ENCODE results near the gene RIC3.

Gene RIC3, protein sequence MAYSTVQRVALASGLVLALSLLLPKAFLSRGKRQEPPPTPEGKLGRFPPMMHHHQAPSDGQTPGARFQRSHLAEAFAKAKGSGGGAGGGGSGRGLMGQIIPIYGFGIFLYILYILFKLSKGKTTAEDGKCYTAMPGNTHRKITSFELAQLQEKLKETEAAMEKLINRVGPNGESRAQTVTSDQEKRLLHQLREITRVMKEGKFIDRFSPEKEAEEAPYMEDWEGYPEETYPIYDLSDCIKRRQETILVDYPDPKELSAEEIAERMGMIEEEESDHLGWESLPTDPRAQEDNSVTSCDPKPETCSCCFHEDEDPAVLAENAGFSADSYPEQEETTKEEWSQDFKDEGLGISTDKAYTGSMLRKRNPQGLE

DNA sequence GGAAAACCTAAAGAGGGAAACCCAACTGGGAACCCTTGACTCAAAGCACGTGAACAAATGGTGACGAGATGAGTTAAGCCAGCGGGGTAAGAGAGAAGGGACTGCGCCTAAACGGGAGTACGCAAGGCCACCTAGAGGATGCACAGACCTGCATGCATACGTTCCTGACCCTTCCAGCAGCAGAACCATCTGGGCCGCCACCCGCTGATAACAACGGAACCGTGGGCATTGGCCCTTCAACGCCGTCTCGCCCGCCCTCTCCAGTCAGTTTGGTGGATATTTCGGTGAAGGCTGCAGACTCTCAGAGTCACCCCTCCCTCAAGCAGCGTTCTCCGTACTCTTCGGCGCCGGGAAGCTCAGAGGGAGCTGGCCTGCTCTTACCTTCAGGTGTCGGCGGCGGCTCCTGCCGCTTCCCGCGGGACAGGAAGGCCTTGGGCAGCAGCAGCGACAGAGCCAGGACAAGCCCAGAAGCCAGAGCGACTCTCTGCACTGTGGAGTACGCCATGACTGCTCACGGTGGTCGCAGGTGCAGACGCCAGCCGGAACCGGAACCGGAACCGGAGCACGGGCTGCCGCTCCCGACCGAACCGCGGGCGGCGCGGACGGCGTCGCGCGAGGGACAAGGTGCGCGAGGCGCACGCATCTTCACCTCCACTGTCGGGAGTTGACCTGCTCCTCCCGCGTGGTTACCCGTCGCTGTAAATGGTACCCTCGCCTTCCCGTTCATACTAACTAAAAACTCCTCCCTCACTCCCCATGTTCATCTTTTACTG, at the start of gene RIC3:
RIC3 (minus strand) TSS at position 541 of the 773 bp plus-strand sequence; CDS start at position 505, 36 bp downstream.
- Mint-ChIP-seq H3K36me3 (ENCODE audit: low read depth) (peaks cover 25% of the 10 kb centered on the region), H3K27me3 (peaks cover 61% of the 10 kb centered on the region), H3K4me1 (ENCODE audit: low read depth) (peaks cover 32% of the 10 kb centered on the region), H3K9me3 (no peaks in the 10 kb centered on the region), H3K4me3 (peak within 1 kb of the TSS; percentile 88), H3K27ac (peak within 1 kb of the TSS; percentile 46)

DNA sequence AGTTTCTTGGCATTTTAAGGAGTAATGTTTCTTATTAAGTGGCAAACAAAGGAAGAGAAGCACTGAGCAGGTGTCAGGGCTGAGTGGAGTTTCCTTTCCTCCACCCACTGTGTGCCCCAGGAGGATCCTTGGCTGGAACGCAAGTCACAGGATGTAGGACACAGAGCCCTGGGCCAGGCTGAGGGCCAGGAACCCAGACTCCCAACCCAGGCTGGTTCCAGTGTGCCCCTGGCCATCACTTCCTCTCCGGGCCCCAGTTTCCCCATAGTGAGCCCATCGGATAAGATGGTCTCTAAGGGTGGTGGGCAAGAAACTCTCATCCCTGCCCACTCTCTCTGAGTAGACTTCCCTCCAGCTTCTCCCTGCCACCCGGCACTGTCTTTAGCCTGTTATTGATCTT, 49.6 kb upstream of the RIC3 start:
- Mint-ChIP-seq H3K27me3 (no peaks in the 10 kb centered on the region), H3K4me1 (ENCODE audit: low read depth) (no peaks in the 10 kb centered on the region), H3K36me3 (ENCODE audit: low read depth) (no peaks in the 10 kb centered on the region), H3K4me3 (no peak overlapping the region), H3K27ac (no peak overlapping the region), H3K9me3 (no peaks in the 10 kb centered on the region)

DNA sequence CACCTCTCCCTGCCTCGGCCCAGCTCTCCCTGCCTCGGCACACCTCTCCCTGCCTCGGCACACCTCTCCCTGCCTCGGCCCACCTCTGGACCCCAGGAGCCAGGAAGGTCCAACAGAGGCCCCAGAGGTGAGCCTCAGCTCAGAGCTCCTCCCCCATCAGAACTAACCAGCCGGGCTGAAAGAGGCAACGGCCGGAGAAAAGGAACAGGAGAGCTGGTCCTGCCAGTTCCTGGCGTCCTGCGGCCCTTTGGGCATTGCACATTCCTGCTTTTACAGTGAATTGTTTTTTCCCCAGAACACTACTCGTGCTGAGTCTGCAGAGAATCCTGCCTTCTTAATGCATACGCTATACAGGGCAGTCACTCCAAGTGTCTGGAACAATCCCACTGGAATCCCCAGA, 49.1 kb upstream of the RIC3 start:
- no peaks in the 10 kb centered on the region for H3K9me3 Mint-ChIP-seq
- H3K4me1 Mint-ChIP-seq (ENCODE audit: low read depth) = no peaks in the 10 kb centered on the region
- no peaks in the 10 kb centered on the region for H3K36me3 Mint-ChIP-seq (ENCODE audit: low read depth)
- H3K4me3 Mint-ChIP-seq = no peak overlapping the region
- no peak overlapping the region for H3K27ac Mint-ChIP-seq
- H3K27me3 Mint-ChIP-seq = no peaks in the 10 kb centered on the region

DNA sequence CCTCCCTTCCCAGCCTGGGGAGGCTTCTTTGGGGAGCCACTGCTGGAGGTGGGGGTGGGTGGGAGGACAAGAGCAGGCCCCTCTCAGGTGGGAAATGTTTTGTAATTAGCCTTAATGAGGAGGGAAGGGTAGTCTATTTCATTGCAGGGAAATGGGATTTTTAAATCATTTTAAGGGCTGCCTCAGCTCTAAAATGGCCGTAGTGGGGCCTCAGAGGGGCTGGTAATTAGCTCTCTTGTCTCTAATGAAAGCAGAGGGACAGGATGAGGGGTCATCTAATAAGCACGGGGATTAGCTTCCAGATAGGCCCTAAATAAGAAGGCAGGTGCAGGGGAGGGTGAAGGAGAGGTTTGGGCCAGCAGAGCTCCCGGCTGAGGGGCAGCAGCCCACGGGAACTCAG, 48.3 kb upstream of the RIC3 start:
- Mint-ChIP-seq H3K4me1 (ENCODE audit: low read depth) (no peaks in the 10 kb centered on the region), H3K4me3 (no peak overlapping the region), H3K27ac (no peak overlapping the region), H3K27me3 (no peaks in the 10 kb centered on the region), H3K9me3 (no peaks in the 10 kb centered on the region), H3K36me3 (ENCODE audit: low read depth) (no peaks in the 10 kb centered on the region)

DNA sequence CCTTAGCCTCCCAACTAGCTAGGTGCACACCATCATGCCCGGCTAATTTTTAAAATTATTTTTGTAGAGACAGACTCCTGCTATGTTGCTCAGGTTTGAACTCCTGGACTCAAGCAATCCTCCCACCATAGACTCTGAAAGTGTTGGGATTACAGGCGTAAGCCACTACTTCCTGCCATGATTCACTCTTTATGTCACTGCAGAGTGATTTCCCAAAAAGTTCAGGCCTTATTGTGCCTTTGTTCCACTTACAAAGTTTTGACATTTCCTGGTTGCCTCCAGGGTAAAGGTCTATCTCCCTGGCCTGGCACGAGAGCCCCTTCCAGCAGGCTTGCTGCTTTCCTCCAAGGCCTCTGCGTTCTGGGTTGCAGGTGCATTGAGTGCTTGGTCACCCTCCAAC, 44.6 kb upstream of the RIC3 start:
- Mint-ChIP-seq H3K4me1 (ENCODE audit: low read depth) (no peaks in the 10 kb centered on the region), H3K4me3 (no peak overlapping the region), H3K36me3 (ENCODE audit: low read depth) (no peaks in the 10 kb centered on the region), H3K27me3 (no peaks in the 10 kb centered on the region), H3K9me3 (no peaks in the 10 kb centered on the region), H3K27ac (no peak overlapping the region)

DNA sequence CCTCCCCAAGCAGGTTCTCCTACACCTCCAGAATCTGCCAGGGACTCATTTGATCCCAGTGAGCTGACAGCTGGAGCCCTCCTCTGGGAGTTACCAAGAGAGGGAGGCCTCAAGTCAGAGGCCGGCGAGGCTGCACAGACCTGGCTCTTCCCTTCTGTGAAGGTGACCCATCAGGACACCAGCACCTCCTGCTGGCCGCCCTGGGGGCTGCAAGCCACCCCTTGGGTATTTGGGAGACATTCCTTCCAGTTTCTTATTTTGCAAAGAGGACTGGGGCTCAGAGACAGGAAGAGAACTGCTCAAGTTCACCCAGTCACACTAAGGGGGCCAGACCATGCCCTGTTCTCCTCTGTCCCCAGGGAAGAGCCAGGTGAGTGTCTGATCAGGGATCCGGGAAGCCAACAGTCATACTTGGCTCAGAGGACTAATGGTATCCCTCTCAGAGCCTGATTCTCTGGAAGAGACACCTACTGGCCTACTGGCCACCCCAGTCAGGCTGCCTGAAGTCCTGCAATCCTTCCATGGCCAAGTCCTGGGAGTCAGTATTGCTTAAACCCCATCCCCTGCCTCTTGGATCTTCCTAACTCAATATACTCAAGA, 40.5 kb upstream of the RIC3 start:
- no peak overlapping the region for H3K4me3 Mint-ChIP-seq
- H3K36me3 Mint-ChIP-seq (ENCODE audit: low read depth) = no peaks in the 10 kb centered on the region
- peaks cover 32% of the 10 kb centered on the region for H3K27me3 Mint-ChIP-seq
- H3K4me1 Mint-ChIP-seq (ENCODE audit: low read depth) = peaks cover 9% of the 10 kb centered on the region
- H3K27ac Mint-ChIP-seq = no peak overlapping the region
- no peaks in the 10 kb centered on the region for H3K9me3 Mint-ChIP-seq

DNA sequence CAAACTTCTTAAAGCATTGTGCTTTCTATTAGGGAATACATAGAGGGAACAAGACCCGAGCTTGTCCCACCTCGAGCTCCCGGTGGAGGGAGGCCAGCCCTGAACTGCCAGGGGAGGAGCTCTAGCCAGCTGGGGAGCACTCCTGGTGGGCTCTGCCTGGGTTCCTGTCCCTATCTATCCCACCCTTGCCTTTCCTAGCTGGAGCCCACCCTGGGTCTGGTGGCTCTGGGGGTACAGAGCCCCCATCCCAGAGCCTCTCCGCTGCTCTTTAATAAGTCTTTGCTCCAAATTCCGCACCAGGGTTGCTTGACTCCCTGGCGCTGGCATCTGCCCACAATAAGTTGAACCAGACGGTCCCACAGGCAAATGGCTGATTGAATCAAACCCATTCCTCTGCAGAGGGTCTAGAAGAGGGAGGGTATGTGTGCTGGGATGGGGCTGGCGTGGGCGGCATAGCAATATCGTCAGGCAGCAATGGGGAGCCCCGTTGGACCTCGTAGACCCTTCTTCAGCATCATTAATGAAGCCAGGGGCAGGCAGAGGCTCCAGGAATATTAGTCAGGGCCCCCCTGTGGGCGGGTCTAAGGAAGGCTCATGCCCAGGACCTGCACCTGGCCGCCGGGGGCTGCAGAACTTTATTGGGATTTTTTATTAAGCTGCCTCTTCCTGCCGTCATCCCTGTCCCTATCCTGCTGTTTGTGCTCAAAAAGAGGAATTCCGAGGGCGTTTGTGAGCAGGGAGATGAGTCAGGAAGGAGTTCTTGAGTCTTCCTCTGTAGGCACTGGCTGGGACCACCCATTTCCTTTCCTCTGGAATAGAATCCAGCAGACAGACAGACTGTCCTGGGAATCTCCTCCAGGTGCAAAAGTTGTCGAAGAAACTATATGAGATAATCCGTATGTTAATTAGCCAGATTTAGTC, 38.5 kb upstream of the RIC3 start:
- no peaks in the 10 kb centered on the region for H3K36me3 Mint-ChIP-seq (ENCODE audit: low read depth)
- H3K4me3 Mint-ChIP-seq = peak overlapping the region; percentile 35
- H3K4me1 Mint-ChIP-seq (ENCODE audit: low read depth) = peaks cover 10% of the 10 kb centered on the region
- no peaks in the 10 kb centered on the region for H3K9me3 Mint-ChIP-seq
- peaks cover 32% of the 10 kb centered on the region for H3K27me3 Mint-ChIP-seq
- no peak overlapping the region for H3K27ac Mint-ChIP-seq

DNA sequence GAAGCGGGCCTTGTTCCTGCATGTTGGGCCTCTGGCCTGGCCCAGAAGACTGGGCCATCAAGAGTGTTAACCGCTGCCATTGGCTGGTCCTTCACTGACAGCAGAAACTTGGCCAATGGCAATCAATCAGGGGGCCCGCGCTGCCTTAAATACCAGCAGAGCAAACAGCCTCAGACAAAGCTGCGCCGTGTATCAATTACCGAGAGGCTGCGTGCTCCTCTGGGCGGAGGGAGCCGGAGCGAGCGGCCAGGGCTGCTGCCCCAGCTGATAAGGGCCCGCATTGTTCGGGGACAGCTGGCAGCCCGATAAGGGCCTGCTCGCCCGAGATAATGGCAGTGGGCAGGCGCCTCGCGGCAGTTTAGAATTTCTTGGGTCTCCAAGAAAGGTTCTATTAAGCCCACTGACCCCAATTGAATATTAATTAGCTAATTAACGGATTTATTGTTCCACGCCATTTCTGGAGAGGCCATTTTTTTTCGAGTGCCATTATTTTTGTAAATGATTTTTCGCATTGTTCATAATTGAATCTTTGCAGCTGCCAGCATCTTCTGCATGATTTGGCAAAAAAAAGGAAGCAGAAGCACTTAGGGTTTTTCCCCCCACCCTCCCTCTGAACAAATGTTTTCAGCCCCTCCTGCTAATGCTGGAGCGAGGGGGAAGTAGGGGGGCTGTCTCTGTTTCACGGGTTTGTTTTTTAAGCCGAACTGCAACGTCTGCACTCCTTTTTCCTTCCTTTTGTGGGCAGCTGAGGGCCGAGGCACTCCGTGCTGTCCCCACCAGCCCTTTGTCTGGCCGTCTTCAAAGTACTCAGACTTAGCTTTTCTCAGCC, 37.6 kb upstream of the RIC3 start:
- Mint-ChIP-seq H3K9me3 (no peaks in the 10 kb centered on the region), H3K4me3 (peak overlapping the region; percentile 35), H3K27me3 (peaks cover 32% of the 10 kb centered on the region), H3K27ac (no peak overlapping the region), H3K36me3 (ENCODE audit: low read depth) (no peaks in the 10 kb centered on the region), H3K4me1 (ENCODE audit: low read depth) (peaks cover 15% of the 10 kb centered on the region)

DNA sequence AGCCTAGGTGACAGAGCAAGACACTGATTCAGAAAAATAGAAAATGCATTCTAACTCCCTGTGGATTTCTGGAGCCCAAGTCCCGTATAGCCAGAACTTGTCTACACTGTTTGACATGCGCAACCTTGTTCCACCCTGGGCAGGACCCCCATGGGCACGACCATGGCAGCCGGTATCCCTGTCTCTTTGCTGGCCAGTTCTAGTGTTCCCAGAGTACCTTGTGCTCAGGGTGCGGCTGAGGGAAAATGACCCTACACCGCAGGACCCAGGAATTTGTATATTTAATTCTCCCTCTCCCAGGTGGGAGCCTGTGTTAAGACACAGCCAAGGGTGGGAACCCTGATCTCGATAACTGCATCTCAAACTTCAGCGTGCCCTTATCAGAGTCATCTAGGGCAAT, 36.7 kb upstream of the RIC3 start:
- Mint-ChIP-seq H3K36me3 (ENCODE audit: low read depth) (no peaks in the 10 kb centered on the region), H3K27me3 (peaks cover 32% of the 10 kb centered on the region), H3K4me1 (ENCODE audit: low read depth) (peaks cover 15% of the 10 kb centered on the region), H3K27ac (no peak overlapping the region), H3K4me3 (no peak overlapping the region), H3K9me3 (no peaks in the 10 kb centered on the region)

DNA sequence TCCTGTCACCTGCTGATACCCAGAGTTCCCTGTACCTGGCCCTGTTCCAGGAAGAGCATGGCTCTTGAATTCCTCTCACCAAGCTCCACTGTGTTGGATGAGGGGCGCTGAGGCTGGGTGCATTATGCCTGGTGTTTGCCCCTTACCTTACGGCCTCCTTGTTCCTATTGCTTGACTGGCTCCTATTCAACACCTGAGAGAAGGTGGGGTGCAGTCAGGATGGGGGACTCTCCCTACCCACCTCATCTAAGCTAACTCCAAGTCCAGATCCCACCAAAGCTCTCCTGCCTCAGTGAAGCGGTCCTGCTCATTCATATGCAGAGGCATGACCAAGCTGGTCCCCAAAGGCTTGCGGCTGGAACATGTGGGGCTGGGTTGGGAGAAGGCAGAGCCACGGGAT, 35.8 kb upstream of the RIC3 start:
- peaks cover 32% of the 10 kb centered on the region for H3K27me3 Mint-ChIP-seq
- H3K4me1 Mint-ChIP-seq (ENCODE audit: low read depth) = peaks cover 15% of the 10 kb centered on the region
- H3K9me3 Mint-ChIP-seq = no peaks in the 10 kb centered on the region
- H3K4me3 Mint-ChIP-seq = no peak overlapping the region
- no peaks in the 10 kb centered on the region for H3K36me3 Mint-ChIP-seq (ENCODE audit: low read depth)
- H3K27ac Mint-ChIP-seq = no peak overlapping the region

DNA sequence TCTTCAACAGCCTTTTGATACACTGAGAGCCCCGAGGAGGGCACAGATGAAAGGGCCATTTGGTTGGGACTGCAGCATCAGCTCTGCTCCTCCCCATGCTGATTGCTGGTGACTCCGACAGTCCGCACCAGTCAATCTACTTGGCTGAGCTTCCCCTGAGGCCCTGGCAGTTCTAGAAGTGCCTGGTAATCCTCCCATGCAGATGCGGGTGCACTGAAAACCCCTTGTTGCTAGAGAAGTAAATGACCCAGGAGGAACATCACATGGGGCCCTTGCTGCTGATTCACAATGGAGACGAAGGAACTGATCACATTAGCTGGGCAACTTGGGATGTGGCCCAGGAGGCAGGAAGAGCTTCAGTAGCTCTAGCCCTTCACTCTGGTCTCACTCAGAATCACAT, 35.2 kb upstream of the RIC3 start:
- peaks cover 15% of the 10 kb centered on the region for H3K4me1 Mint-ChIP-seq (ENCODE audit: low read depth)
- H3K27ac Mint-ChIP-seq = no peak overlapping the region
- H3K9me3 Mint-ChIP-seq = no peaks in the 10 kb centered on the region
- H3K27me3 Mint-ChIP-seq = peaks cover 32% of the 10 kb centered on the region
- no peaks in the 10 kb centered on the region for H3K36me3 Mint-ChIP-seq (ENCODE audit: low read depth)
- no peak overlapping the region for H3K4me3 Mint-ChIP-seq

DNA sequence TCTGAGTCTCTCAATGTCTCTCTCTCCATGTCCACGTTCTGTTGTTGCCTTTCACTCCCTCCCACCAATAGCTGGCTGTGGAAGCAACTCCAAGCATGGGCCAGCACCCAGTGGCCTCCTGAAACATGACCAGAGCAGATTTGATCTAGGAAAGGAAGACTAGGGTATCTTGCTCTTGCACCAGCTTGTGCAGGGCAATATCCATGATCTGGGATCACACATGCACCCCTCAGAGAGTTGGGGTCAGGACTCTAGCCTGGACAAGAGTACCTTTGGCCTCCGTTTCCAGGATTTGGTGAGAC, 34.5 kb upstream of the RIC3 start:
- Mint-ChIP-seq H3K27ac (no peak overlapping the region), H3K4me1 (ENCODE audit: low read depth) (peaks cover 15% of the 10 kb centered on the region), H3K9me3 (no peaks in the 10 kb centered on the region), H3K36me3 (ENCODE audit: low read depth) (no peaks in the 10 kb centered on the region), H3K27me3 (peaks cover 34% of the 10 kb centered on the region), H3K4me3 (no peak overlapping the region)

DNA sequence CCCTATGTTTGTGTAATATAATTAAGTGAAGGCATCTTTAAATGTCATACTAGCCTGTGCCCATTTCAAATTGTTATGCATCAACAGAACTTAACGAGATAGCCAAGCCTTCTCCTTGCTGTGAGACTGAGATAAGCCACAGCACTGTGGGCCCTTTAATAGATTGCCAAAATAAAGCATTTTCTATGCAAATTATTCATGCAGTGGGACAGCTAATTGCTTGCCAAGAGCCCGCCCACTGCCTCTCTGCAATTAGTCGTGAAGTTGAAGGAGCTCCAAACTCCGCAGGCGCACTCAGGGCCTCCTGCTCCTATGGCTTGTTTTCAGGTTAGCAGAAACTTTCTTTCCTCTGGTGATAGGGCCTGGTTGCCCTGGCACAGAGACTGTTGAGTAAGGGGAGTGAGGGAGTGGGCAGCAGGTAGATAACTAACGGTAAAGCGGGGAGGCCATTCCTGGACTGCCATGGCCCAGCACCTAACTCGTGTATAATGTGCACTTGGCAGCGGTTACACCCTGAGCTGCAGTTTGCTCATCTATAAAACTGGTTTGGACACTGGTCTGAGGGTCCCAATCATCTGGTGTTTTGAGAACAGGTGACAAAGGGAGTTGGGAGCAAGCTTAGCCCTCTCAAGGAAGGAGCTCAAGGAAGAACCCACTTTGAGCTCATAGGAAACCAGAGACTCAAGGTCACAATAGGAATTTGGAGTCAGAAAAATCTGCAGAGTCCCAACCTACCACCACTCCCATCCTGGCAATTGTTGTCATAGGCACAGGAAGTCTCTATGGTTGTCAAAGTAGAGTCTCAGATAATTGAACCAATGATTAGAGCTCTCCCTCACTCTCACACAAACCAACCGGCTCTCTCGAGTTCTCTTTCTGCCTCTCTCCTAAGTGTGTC, 33.9 kb upstream of the RIC3 start:
- no peak overlapping the region for H3K27ac Mint-ChIP-seq

More for the DNA sequence above, 33.9 kb upstream of the RIC3 start:
- Mint-ChIP-seq H3K4me1 (ENCODE audit: low read depth) (peaks cover 15% of the 10 kb centered on the region), H3K36me3 (ENCODE audit: low read depth) (no peaks in the 10 kb centered on the region), H3K27me3 (peaks cover 31% of the 10 kb centered on the region), H3K4me3 (no peak overlapping the region), H3K9me3 (no peaks in the 10 kb centered on the region)
